SIG-M5 (cell line): ENCODE results near the gene RNASEH2C.
"Not testable (repeated sequence)": the region's sequence is repeated elsewhere in the genome, so short reads cannot be mapped to it uniquely, and the experiment has no call there.

Experiments used
- DNase-seq: peaks from one replicate; lab custom pipeline; 2025; lab: John Stamatoyannopoulos, UW

The RNASEH2C gene

DNA sequence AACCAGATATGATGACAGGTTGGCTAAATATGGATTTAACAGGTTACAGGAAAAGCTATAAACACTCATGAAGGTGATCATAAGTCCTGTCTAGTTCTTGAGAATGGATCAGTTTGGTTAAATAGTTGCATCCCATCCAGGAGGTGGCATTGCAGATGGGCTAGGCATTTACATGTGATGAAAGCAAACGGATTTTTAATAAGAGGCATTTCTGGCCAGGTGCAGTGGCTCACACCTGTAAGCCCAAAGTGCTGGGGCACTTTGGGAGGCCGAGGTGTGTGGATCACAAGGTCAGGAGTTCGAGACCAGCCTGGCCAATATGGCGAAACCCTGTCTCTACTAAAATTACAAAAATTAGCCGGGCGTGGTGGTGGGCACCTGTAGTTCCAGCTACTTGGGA is 37.1 kb downstream of the RNASEH2C start:
- DNase-seq, result not testable (repeated sequence)

DNA sequence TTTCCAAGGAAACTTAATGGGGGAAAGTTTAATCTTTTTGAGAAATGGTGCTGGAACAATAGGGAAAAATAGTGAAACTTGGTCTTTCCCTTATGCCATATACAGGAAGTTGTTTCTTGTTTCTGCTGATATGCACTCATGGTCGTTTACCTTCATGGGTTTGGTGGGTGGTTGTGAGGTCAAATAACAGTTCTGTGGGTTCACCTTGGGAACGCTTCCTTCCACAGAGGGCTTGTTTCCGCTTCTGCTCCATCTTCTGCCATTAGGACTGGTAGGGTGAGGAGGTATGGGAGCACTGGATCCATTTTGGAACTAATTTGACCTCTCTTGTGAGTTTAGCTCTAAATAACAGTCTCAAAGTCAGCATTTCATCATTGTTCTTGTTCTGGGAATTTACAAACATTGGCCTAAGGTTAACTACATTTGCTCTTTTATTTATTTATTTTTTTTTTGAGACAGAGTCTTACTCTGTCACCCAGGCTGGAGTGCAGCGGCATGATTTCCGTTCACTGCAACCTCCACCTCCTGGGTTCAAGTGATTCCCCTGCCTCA is 40.3 kb downstream of the RNASEH2C start:
- no peak for DNase-seq

DNA sequence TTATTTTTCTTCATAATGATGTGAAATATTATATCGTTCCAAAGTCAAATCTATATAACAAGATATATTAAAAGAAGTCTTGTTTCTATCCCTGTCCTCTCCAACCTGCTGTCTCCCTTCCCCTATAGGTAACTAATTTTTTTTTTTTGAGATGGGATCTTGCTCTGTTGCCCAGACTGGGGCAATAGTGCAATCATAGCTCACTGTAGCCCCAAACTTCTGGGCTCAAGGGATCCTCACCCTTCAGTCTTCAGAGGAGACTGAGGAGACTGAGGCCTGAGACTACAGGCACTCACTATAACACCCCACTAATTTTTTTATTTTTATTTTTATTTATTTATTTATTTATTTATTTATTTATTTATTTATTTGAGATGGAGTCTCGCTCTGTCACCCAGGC is 47.6 kb downstream of the RNASEH2C start:
- no peak for DNase-seq

DNA sequence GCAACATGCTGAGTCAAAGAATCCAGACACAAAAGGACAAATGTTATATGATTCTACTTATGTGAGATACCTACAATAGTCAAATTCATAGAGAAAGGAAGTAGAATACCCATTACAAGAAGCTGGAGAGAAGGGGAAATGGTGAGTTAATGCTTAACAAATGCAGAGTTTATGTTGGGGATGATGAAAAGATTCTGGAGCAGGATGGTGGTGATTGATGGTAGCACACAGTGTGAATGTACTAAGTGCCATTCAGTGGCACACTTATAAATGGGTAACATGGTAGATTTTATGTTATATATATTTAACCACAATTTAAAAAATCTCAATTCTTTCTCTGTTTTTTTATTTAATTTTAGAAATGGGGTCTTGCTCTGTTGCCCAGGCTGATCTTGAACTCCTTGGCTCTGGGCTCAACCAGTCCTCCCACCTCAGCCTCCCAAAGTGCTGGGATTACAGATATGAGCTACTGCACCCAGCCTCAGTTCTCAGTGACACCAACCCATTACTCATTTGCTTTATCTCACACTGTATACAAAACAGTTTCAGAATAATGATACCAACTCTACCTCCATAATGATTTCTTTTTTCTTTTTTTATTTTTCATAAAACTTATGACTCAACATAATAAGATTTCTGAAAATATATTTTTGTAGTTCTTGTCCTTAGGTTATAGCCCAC is 48.3 kb downstream of the RNASEH2C start:
- no peak for DNase-seq
